Measurements from ENCODE around the gene SMPX.

SMPX gene

DNA sequence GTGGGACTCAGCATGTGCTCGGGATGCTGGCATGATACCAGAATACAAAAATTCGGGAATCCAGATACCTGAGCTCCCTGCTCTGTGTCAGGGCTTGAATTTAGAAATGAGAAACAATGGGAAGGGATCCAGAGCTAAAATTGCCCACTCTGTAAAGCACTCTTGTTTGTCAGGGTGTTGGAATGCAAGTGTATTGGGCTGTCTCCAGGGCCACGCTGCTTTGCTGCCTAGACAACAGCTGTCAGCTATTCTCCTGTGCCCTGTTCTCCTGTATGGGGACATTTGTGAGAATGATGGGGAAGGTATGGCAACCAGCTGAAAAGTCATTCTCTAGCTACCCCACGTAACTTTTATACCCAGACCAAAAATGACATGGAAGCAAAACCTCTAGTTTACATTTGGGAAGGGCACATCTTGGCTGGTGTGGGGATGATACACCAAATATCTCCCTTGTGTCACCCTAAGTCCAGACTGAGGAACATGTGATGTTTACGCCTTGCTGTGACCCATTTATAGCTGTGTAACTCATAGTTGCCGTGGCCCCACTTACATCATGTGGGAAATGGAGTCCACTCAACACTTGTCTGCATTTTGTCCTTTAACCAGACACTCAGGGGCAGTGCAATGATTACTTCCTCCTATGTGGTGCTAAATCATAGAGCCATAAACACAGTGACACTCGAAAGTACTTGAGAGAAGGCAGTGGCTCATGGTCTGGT is 46.6 kb downstream of the SMPX start:
- no peak for DNase-seq

DNA sequence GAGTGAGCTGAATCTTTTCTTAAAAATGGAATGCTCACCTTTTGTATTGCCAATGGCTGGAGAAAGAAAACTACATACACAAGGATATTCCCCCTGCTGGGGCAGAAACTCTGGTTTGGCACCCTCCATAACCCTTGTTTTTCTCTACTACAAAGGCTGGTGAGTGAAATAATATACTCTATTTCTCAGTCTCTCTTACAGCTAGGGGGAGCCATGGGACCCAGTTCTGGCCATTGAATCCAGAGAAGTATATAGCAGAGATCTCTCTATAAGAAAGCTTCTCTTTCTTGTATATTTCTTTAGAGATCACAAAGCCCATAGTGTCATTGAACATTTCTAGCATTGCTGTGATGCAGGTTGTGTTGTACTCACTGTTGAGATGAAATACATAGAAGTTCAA is 49.8 kb downstream of the SMPX start:
- no peak for DNase-seq

DNA sequence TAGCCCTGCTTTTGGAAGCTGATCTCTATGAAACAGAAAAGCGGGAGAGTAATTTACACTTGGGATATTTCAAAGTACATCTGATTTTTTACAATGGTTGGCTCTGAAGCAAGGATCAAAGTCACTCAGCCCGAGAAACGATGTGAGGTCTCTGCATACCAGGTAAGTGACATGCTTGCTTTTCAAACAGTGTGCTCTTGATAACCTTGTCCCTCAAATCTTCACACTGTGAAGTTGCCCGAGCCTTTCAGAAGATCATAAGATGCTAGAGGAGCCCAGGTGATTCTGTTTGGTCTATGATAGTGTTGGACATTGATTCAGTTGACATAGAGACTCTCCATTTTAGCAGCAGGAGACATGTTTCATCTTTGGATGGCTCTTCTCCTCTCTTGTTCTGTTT is 52.7 kb downstream of the SMPX start:
- no peak for DNase-seq

- no peak for DNase-seq
Measured at GRCh38 chrX:21702725-21703124, 55.2 kb downstream of the SMPX start.

- no peak for DNase-seq
Measured at GRCh38 chrX:21700967-21701366, 56.9 kb downstream of the SMPX start.

GRCh38 chrX:21700275-21700674 is 57.6 kb downstream of the SMPX start:
- no peak for DNase-seq

- no peak for DNase-seq
Measured at GRCh38 chrX:21699136-21699535, 58.8 kb downstream of the SMPX start.

- no peak for DNase-seq
Measured at GRCh38 chrX:21698272-21698671, 59.6 kb downstream of the SMPX start.

- DNase-seq, result no peak
Measured at GRCh38 chrX:21691512-21692018, 66.4 kb downstream of the SMPX start.

- no peak for DNase-seq
Measured at GRCh38 chrX:21683941-21684340, 74.0 kb downstream of the SMPX start.

DNA sequence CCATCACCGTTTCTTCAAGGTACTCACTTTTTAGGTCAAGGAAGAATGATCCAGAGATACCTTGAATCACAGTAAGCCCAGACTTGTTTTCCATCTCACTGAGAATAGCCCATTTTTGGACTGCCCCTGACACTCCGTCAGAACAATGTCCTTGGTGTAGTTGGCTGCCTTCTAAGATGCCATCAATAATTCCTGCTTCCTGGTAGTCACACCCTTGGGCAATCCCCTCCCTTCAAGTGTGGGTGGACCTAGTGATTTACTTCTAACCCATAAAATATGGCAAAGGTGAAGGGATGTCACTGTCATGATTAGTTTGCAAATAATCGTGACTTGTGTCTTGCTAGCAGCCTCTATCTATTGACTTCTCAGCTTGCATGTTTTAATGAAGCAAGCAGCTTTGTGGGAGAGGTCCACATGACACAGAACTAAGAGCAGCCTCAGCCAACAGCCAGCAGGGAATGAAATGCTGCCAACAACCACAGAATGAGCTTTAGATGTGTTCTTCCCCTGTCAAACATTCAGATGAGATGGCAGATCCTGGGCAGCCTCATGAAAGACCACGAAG is 79.8 kb downstream of the SMPX start:
- no peak for DNase-seq

DNA sequence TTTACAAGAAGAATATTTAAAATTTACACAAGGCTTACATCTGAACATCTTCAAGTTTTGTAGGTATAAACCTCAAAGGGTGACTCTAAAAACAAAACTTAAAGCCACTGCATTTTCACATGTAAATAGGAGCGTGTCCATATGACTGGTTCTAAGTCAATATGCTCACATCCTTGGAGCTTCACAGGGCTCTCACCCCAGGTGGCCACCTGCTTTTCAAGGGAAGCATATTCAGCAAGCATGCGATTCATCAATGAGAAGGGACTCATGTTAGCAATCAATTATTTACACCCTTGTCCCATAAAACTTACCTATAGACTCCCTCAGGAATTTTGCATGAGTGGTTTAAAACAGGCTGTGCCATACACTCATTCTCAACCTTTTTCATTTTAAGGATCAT is 82.0 kb downstream of the SMPX start:
- DNase-seq, result no peak

DNA sequence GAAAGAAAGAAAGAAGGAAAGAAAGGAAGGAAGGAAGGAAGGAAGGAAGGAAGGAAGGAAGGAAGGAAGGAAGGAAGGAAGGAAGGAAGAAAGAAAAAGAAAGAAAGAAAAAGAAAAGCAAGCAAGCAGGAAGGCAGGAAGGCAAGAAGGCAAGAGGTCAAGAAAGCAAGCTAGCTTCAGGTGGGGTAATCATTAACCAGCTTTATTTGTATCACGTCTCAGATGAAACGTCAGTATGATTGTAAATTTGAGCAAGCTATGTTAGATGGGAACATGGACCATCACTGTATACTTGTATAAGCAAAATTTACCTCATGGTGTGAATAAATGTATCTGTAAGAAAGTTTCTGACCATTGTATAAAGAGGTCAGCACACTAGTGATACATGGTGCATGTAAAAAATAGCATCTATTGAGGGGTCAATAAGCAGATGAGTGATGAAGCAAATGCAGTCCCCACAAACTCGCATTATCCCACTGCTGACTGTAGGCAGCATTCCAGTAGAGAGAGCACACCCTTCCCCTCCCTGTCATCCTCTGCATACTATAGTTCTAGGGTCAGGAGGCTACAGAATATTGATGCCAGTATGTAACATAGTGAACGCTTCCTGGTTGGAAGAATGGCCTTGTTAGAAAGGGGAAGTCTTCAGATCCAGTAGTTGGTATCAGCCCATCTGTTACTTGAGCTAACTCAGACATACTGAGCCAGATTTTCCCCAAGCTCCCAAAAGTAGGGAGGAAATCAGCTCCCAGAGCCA is 83.3 kb downstream of the SMPX start:
- DNase-seq, result no peak

- no peak for DNase-seq
Measured at GRCh38 chrX:21666679-21667078, 91.2 kb downstream of the SMPX start.

GRCh38 chrX:21666252-21666651 is 91.7 kb downstream of the SMPX start:
- no peak for DNase-seq

GRCh38 chrX:21662761-21663160 is 95.2 kb downstream of the SMPX start:
- no peak for DNase-seq

- no peak for DNase-seq
Measured at GRCh38 chrX:21661316-21661715, 96.6 kb downstream of the SMPX start.

- no peak for DNase-seq
Measured at GRCh38 chrX:21660156-21660555, 97.8 kb downstream of the SMPX start.

GRCh38 chrX:21659320-21659719 is 98.6 kb downstream of the SMPX start:
- no peak for DNase-seq

- peak in 1 of 2 experiments; percentile 1 for DNase-seq
Measured at GRCh38 chrX:21658746-21659145, 99.2 kb downstream of the SMPX start.

DNA sequence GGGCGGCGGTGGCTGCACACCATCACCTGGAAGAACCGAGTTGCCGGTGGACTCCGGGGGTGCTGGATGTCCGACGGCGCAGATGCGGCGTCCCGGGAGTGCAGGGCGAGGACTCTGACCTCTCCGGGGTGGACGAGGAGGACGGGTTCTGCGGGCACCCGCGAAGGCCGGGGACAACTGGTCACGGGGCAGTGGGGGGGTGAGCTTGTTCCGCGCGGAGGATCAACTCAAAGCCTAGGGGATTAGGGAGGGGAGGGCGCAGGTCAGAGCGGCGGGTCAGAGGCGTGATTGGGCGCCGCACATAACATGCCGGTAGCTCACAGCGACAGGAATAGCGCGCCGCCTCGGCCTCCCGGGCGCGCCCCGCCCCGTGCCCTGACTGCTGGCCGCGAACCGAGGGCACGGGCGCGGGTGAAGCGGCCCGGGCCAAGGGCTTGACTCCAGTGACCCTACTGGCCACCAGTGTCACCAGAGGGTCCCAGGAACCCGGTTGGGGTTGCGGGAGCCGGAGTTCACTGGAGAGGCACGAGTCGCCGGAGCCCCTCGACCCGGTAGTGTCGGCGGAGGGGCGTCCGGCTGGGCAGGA is 99.7 kb downstream of the SMPX start, which contains the start of gene KLHL34:
KLHL34 (minus strand) TSS at position 179 of the 586 bp plus-strand sequence. CDS start 542 bp downstream, outside the sequence.
- no peak for DNase-seq

- DNase-seq, result no peak
Measured at GRCh38 chrX:21657318-21658151, 100.4 kb downstream of the SMPX start.
